CD4-positive, alpha-beta T cell (primary cell): ENCODE results near the gene SPINT1. TPM values are rescaled to one million over a fixed set of nuclear protein-coding genes. Genes with fewer than 3 reads are reported as not detected.
A peak's percentile ranks its signal among the peaks of the same experiment; 100 is the strongest.

ENCODE experiments used
- ATAC-seq: fragments of 200-7000 bp; cut with Tn5 transposase; one replicate; pipeline ENCODE4 v1.10.0; 2022; ENCODE audit warnings: mild to moderate bottlenecking; ENCODE audit not compliant: poor library complexity
- CTCF ChIA-PET: fragments of 350-600 bp; sonication (Branson Sonifier 250); formaldehyde crosslinking; loops from one replicate; lab custom pipeline; 2021; ENCODE audit warnings: antibody characterized with exemption, inconsistent platforms; lab: Charles Lee
- POLR2A ChIA-PET: fragments of 350-600 bp; sonication (Branson Sonifier 250); formaldehyde crosslinking; loops from one replicate; lab custom pipeline; 2021; ENCODE audit warnings: antibody characterized with exemption, inconsistent platforms; lab: Charles Lee
- DNase-seq, 14 experiments: peaks; one replicate each; pipeline ENCODE4 v3.0.0-alpha.2; 2013 to 2020; ENCODE audit warnings: mixed read lengths in 2 of 14
- H3K27ac ChIP-seq, 2 donors: one replicate each; pipeline versions ENCODE4 v1.5.1 to v1.7.0; 2013; ENCODE audit warnings: low read length in 2 of 2, low read depth in 1 of 2, mild to moderate bottlenecking in 1 of 2
- H3K27me3 ChIP-seq, 2 experiments: 1 replicate in 1 of 2; 2 replicates in 1 of 2; pipeline versions ENCODE4 v1.6.1 to v1.7.0; 2013; ENCODE audit warnings: low read length in 2 of 2, control low read depth in 1 of 2, mild to moderate bottlenecking in 1 of 2, moderate library complexity in 1 of 2; ENCODE audit not compliant: insufficient read depth in 2 of 2, control insufficient read depth in 1 of 2
- H3K36me3 ChIP-seq: one replicate; pipeline ENCODE4 v1.6.1; 2013; ENCODE audit warnings: low read length, control low read depth; ENCODE audit not compliant: insufficient read depth
- H3K4me1 ChIP-seq: one replicate; pipeline ENCODE4 v1.6.1; 2013; ENCODE audit warnings: low read length, control low read depth; ENCODE audit not compliant: insufficient read depth
- H3K4me3 ChIP-seq: one replicate; pipeline ENCODE4 v1.5.1; 2013; ENCODE audit warnings: mild to moderate bottlenecking, low read length, moderate library complexity
- H3K9me3 ChIP-seq, 2 experiments: 1 replicate in 1 of 2; 2 replicates in 1 of 2; pipeline versions ENCODE4 v1.6.1 to v1.7.0; 2013; ENCODE audit warnings: low read length in 2 of 2, mild to moderate bottlenecking in 2 of 2, control low read depth in 1 of 2, moderate library complexity in 1 of 2; ENCODE audit not compliant: control insufficient read depth in 1 of 2, insufficient read depth in 1 of 2
- H3K27ac Mint-ChIP-seq: one replicate; pipeline ENCODE4 v1.8.0; 2020; ENCODE audit warnings: mixed read lengths
- H3K27me3 Mint-ChIP-seq: one replicate; pipeline ENCODE4 v1.8.0; 2021; ENCODE audit warnings: mixed read lengths
- H3K36me3 Mint-ChIP-seq: one replicate; pipeline ENCODE4 v1.8.0; 2021; ENCODE audit warnings: low read depth, mixed read lengths
- H3K4me1 Mint-ChIP-seq: one replicate; pipeline ENCODE4 v1.8.0; 2021; ENCODE audit warnings: low read depth, mixed read lengths
- H3K4me3 Mint-ChIP-seq: one replicate; pipeline ENCODE4 v1.8.0; 2020; ENCODE audit warnings: mild to moderate bottlenecking, mixed read lengths
- H3K9me3 Mint-ChIP-seq: one replicate; pipeline ENCODE4 v1.8.0; 2020; ENCODE audit warnings: mixed read lengths
- intact Hi-C, 2 experiments: fragments of 100-400 bp; cut with DNase I in 1 of 2; cut with micrococcal nuclease in 1 of 2; formaldehyde crosslinking; loops; one replicate each; pipeline versions ENCODE4 v1.15.1 to v1.9.0; 2023 to 2025; cut with DNase I, micrococcal nuclease
- total RNA-seq, 174 experiments: library from RNA in 2 of 174; stranded (reverse) in 2 of 174; gene quantifications; one replicate each; pipeline ENCODE4 v1.2.3 and lab custom pipeline; 2021 to 2026
- TF ChIP-seq, protein P1 (sequence below): fragments of 200-600 bp; IDR thresholded peaks from one replicate; pipeline ENCODE4 v1.8.0; 2022; ENCODE audit warnings: antibody characterized with exemption, mild to moderate bottlenecking

The SPINT1 gene
- total RNA-seq, 2 experiments from 2014 or later = 1.0 to 1.6 TPM

DNA sequence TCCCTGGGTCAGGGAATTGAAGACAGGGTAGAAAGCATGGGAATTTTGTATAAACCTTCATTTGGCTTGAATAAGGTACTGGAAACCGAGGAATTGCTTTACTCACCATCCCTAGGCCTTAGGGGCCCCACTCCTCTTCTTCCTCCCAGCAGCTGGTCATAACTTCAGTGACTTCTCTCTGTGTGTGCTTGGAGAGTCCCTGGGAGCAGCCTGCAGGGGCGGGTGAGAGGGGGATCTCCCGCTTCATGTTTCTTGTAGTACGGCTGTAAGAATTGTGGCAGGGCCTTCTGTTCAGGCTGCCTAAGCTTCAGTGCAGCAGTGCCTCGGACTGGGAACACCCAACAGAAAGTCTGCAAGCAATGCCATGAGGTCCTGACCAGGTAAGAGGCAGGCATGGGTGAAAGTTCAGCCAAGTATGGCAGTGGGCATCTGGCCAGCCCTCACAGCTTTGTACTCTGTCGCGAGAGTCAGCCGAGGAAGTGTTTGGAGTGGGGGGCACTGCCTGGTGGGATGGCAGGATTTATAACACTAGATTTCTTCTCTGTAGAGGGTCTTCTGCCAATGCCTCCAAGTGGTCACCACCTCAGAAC is 34.9 kb upstream of the SPINT1 start:
- TF ChIP-seq, protein P1, sequence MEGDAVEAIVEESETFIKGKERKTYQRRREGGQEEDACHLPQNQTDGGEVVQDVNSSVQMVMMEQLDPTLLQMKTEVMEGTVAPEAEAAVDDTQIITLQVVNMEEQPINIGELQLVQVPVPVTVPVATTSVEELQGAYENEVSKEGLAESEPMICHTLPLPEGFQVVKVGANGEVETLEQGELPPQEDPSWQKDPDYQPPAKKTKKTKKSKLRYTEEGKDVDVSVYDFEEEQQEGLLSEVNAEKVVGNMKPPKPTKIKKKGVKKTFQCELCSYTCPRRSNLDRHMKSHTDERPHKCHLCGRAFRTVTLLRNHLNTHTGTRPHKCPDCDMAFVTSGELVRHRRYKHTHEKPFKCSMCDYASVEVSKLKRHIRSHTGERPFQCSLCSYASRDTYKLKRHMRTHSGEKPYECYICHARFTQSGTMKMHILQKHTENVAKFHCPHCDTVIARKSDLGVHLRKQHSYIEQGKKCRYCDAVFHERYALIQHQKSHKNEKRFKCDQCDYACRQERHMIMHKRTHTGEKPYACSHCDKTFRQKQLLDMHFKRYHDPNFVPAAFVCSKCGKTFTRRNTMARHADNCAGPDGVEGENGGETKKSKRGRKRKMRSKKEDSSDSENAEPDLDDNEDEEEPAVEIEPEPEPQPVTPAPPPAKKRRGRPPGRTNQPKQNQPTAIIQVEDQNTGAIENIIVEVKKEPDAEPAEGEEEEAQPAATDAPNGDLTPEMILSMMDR = no peak
- POLR2A ChIA-PET = no interaction called here
- H3K27ac Mint-ChIP-seq = no peak overlapping the region

DNA sequence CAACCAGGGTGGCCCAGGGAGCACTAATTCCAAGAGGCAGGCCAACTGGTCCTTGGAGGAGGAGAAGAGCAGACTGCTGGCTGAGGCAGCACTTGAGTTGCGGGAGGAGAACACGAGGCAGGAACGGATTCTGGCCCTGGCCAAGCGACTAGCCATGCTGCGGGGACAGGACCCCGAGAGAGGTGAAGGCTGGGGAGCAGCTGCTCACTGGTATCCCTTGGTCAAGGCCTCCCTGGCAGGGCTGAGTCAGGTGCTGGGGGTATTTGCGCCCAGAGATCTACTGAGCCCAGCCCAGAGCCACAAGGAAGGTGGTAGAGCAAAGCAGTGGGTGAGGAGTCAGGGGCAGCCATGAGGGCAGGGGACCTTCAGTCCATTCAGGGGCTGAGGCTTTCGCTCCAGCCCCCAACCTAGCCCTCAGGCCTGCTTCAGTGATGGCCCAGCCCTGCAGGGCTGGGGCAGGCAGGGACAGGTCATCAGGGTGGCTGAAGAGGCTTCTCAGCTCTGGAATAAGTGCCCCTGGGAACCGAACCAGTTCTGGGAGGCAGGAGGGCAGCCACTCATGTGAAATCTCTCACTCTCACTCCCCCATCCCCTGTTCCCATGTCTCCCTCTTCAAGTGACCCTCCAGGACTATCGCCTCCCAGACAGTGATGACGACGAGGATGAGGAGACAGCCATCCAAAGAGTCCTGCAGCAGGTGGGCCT is 31.0 kb upstream of the SPINT1 start:
- Mint-ChIP-seq H3K36me3 (peaks cover 39% of the 10 kb centered on the region), H3K27me3 (no peaks in the 10 kb centered on the region), H3K27ac (no peak overlapping the region), H3K4me3 (no peak overlapping the region), H3K4me1 (peaks cover 9% of the 10 kb centered on the region), H3K9me3 (no peaks in the 10 kb centered on the region)
- Histone ChIP-seq H3K36me3 (peaks cover 45% of the 10 kb centered on the region), H3K27ac (no peak overlapping the region), H3K4me1 (peaks cover 12% of the 10 kb centered on the region), H3K4me3 (no peak overlapping the region), H3K9me3 (no peaks in the 10 kb centered on the region), H3K27me3 (no peaks in the 10 kb centered on the region)
- ChIA-PET CTCF (no interaction called here), POLR2A (no interaction called here)
- TF ChIP-seq, protein P1 = no peak
- ATAC-seq = no peak
- no peak for DNase-seq
- intact Hi-C loops = no loop called here

More for the DNA sequence above, 34.9 kb upstream of the SPINT1 start:
- DNase-seq (no peak), ATAC-seq (no peak)
- CTCF ChIA-PET = no interaction called here
- Mint-ChIP-seq H3K4me3 (peak overlapping the region; percentile 96), H3K27me3 (no peaks in the 10 kb centered on the region), H3K4me1 (peaks cover 23% of the 10 kb centered on the region), H3K36me3 (peaks cover 29% of the 10 kb centered on the region), H3K9me3 (no peaks in the 10 kb centered on the region)
- Histone ChIP-seq H3K27me3 (no peaks in the 10 kb centered on the region), H3K27ac (no peak overlapping the region), H3K4me1 (peaks cover 30% of the 10 kb centered on the region), H3K9me3 (no peaks in the 10 kb centered on the region), H3K4me3 (no peak overlapping the region), H3K36me3 (peaks cover 38% of the 10 kb centered on the region)
- intact Hi-C loops = loop anchor here in 1 of 2 experiments (5.0 kb wide), 1 partner anchor 733 kb away; the partner anchor contains the start of gene RPAP1

DNA sequence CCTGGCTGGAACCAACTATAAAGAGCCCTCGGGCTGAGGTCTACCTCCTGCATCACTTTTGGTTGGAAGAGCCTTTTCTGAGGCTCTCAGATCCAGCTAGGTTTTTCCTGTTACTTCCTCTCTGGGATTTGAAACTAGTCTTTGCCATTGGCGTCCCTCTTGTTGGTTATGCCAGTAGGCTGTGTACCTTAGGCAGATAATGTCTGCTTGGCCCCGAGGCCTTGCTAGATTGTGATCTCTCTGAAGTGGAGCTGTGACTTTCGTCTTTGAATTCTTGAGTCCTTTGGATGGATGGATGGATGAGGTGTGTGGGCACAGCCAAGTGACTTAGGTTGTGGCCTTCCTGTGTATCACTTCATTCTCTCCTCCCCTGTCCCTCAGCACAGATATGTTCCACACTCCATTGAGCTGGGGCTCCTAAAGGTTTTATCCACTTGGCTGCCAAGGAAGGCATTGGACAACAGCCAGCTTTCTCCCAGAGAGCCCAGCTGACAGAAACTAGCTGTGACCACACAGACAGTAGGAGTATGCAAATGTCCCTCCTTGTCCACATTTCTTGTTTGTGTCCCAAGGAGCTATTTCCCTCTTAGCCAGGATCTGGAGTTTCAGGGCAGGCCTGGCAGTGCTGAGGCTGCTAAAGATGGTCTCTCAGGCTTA is 28.7 kb upstream of the SPINT1 start:
- CTCF ChIA-PET = no interaction called here

More for the DNA sequence above, 28.7 kb upstream of the SPINT1 start:
- H3K36me3 Mint-ChIP-seq = peaks cover 39% of the 10 kb centered on the region
- DNase-seq (no peak), ATAC-seq (no peak)
- no peaks in the 10 kb centered on the region for H3K4me1 ChIP-seq
- intact Hi-C loops = no loop called here
- no peaks in the 10 kb centered on the region for H3K9me3 Mint-ChIP-seq
- H3K27ac ChIP-seq = no peak overlapping the region
- POLR2A ChIA-PET = no interaction called here
- no peak overlapping the region for H3K4me3 ChIP-seq
- H3K27ac Mint-ChIP-seq = no peak overlapping the region
- peaks cover 40% of the 10 kb centered on the region for H3K36me3 ChIP-seq
- TF ChIP-seq, protein P1 = no peak
- H3K27me3 ChIP-seq = no peaks in the 10 kb centered on the region
- H3K4me3 Mint-ChIP-seq = no peak overlapping the region
- no peaks in the 10 kb centered on the region for H3K27me3 Mint-ChIP-seq
- H3K9me3 ChIP-seq = no peaks in the 10 kb centered on the region
- no peaks in the 10 kb centered on the region for H3K4me1 Mint-ChIP-seq
